Measurements from ENCODE around the gene SLX9. TPM values are rescaled to one million over a fixed set of nuclear protein-coding genes. Genes with fewer than 3 reads are reported as not detected.

Gene SLX9
- total and polyA plus RNA-seq, 2 donors (not counting 3 experiments of a cell fraction or from before 2014, with no cell fraction given), result 27.0 to 50.6 TPM

- no peaks in the 10 kb centered on the region for H4K20me1 ChIP-seq (replicated peaks; ENCODE audit: control insufficient read depth, extremely low read depth, insufficient read depth, low read length)
- no peaks in the 10 kb centered on the region for H3K9me1 ChIP-seq (replicated peaks; ENCODE audit: control insufficient read depth, extremely low read depth, insufficient read depth, low read length)
- TF ChIP-seq POLR2AphosphoS5 (IDR thresholded peaks at IDR 0.05; ENCODE audit: insufficient read depth, low read depth, low read length) (no peak), CTCF (IDR thresholded peaks at IDR 0.05; ENCODE audit: extremely low read depth in 1 of 2, insufficient read depth in 1 of 2, low read depth in 1 of 2, low read length in 2 of 2) (no peak), POLR2A (IDR thresholded peaks at IDR 0.05; ENCODE audit: low read depth, low read length) (no peak), GATA2 (IDR thresholded peaks at IDR 0.05; ENCODE audit: insufficient read depth, insufficient read length, low read depth, low read length) (no peak), FOS (IDR thresholded peaks at IDR 0.05; ENCODE audit: borderline replicate concordance, insufficient read depth, low read length) (no peak), MAX (IDR thresholded peaks at IDR 0.05; ENCODE audit: insufficient read depth, insufficient read length) (no peak), MYC (IDR thresholded peaks at IDR 0.05; ENCODE audit: low read depth, low read length) (no peak), JUN (IDR thresholded peaks at IDR 0.05; ENCODE audit: borderline replicate concordance, insufficient read depth, insufficient read length, low read depth) (no peak), EZH2 (IDR thresholded peaks at IDR 0.05; ENCODE audit: borderline replicate concordance, low read depth, low read length, severe bottlenecking) (no peak)
- FAIRE-seq, result no peak
- H3K9me3 ChIP-seq (replicated peaks; ENCODE audit: control insufficient read depth, insufficient read depth, low read length), result no peaks in the 10 kb centered on the region
- no peak overlapping the region for H2AFZ ChIP-seq (ENCODE audit: low read depth, low read length)
- peaks cover 12% of the 10 kb centered on the region for H3K4me1 ChIP-seq (ENCODE audit: control insufficient read depth, extremely low read depth, insufficient read depth, low read length)
- H3K79me2 ChIP-seq (ENCODE audit: control insufficient read depth, insufficient read depth, low read length), result no peaks in the 10 kb centered on the region
- H3K4me3 ChIP-seq (replicated peaks in 1 of 3; ENCODE audit: insufficient read depth in 1 of 3, low read depth in 1 of 3, low read length in 3 of 3), result no peak overlapping the region
- no peak overlapping the region for H3K4me2 ChIP-seq (ENCODE audit: insufficient read depth, low read length)
- BruUV-seq (replicated peaks), result no TSS peak
- H3K27me3 ChIP-seq (ENCODE audit: control insufficient read depth in 2 of 2, insufficient read depth in 2 of 2, low read length in 2 of 2), result no peaks in the 10 kb centered on the region
- dilution Hi-C loops (cut with MboI; ENCODE audit: extremely low pct_ligation_motif_present, low sequenced_read_pairs) (no loop called here), intact Hi-C loops (cut with micrococcal nuclease) (no loop called here)
- ChIA-PET POLR2A (no interaction called here), CTCF (interaction anchor here (1.2 to 3.4 kb wide), 7 partner anchors 11 to 155 kb away, joined by 3 to 9 read pairs (median 6); no protein-coding TSS in a partner anchor)
- no peak overlapping the region for H3K9ac ChIP-seq (replicated peaks; ENCODE audit: extremely low read depth, insufficient read depth, low read length)
- no peaks in the 10 kb centered on the region for H3K36me3 ChIP-seq (ENCODE audit: control insufficient read depth in 2 of 2, extremely low read depth in 1 of 2, insufficient read depth in 2 of 2, low read length in 2 of 2)
- H3K27ac ChIP-seq (ENCODE audit: insufficient read depth, low read depth, low read length), result no peak overlapping the region
- DNase-seq (ENCODE audit: low read depth, low spot score), result no peak
Observed at GRCh38 chr21:44985441-44986401, 45.9 kb downstream of the SLX9 start.

Data from endothelial cell of umbilical vein (primary cell).